GM12878 (cell line): ENCODE data around the gene ZNF44. TPM values are rescaled to one million over a fixed set of nuclear protein-coding genes. Genes with fewer than 3 reads are reported as not detected.

Experiments
- ASH2L ChIP-seq: fragments of 300-600, 200-600 bp; sonication (generic); IDR thresholded peaks from 2 replicates; pipeline ENCODE4 v1.6.1; 2017; ENCODE audit warnings: low read depth, mild to moderate bottlenecking, borderline replicate concordance
- CBX3 ChIP-seq: fragments of 200-600 bp; sonication (generic); IDR thresholded peaks from 2 replicates; pipeline ENCODE4 v1.6.1; 2016; ENCODE audit warnings: low read depth, borderline replicate concordance
- CBX5 ChIP-seq: sonication (generic); IDR thresholded peaks from 2 replicates; pipeline ENCODE4 v1.6.1; 2016; ENCODE audit warnings: low read depth, moderate library complexity, mild to moderate bottlenecking, inconsistent platforms
- IKZF2 ChIP-seq, 2 experiments: fragments of 450-650 bp; IDR thresholded peaks; 2 replicates each; pipeline ENCODE4 v1.6.1; 2017; ENCODE audit warnings: mild to moderate bottlenecking in 2 of 2, moderate library complexity in 2 of 2
- MTA3 ChIP-seq: IDR thresholded peaks from 2 replicates; pipeline ENCODE4 v1.6.1; 2012; ENCODE audit warnings: low read length, inconsistent platforms, borderline replicate concordance
- RAD51 ChIP-seq: fragments of 450-650 bp; IDR thresholded peaks from 2 replicates; pipeline ENCODE4 v1.6.1; 2016; ENCODE audit warnings: moderate library complexity, mild to moderate bottlenecking, inconsistent platforms
- SMARCA5 ChIP-seq: fragments of 450-650 bp; IDR thresholded peaks from 2 replicates; pipeline ENCODE4 v1.6.1; 2017; ENCODE audit warnings: mild to moderate bottlenecking
- SPI1 ChIP-seq: IDR thresholded peaks from 2 replicates; pipeline ENCODE4 v1.6.1; 2011; ENCODE audit warnings: low read depth, mild to moderate bottlenecking, low read length, moderate library complexity, borderline replicate concordance; ENCODE audit not compliant: insufficient read depth
- ZNF217 ChIP-seq: fragments of 450-650 bp; IDR thresholded peaks from 2 replicates; pipeline ENCODE4 v1.6.1; 2017; ENCODE audit warnings: antibody characterized with exemption, mild to moderate bottlenecking
- polyA plus RNA-seq, 11 experiments: library from polyadenylated mRNA; depleted of rRNA in 4 of 11; unstranded in 6 of 11; stranded (reverse) in 5 of 11; fragments of >200 nt; fragmentation: Nextera tagmentation in 4 of 11; fragmentation: Illumina TruSeq in 1 of 11; extraction: Ambion mirVana in 4 of 11; extraction: Trizol in 1 of 11; gene quantifications; 1 replicate in 1 of 11; 2 replicates in 10 of 11; pipeline versions ENCODE4 v1.2.1 to v1.2.3, GENCODE V29; 2011 to 2016; ENCODE audit warnings: inconsistent platforms in 2 of 11, missing spikeins in 2 of 11, low read depth in 1 of 11
- total RNA-seq, 4 experiments: library from RNA; depleted of rRNA in 3 of 4; stranded (reverse); fragments of >200 nt in 3 of 4; fragmentation: Illumina TruSeq in 1 of 4; extraction: Trizol in 1 of 4; gene quantifications; 2 replicates each; pipeline versions ENCODE4 v1.2.1 to v1.2.3, GENCODE V29; 2013 to 2021
- TF ChIP-seq, protein P1 (sequence below): fragments of 450-650 bp; IDR thresholded peaks from 2 replicates; pipeline ENCODE4 v1.6.1; 2017; ENCODE audit warnings: antibody characterized with exemption, mild to moderate bottlenecking, moderate library complexity
- TF ChIP-seq, protein P2 (sequence below): IDR thresholded peaks from 2 replicates; pipeline ENCODE4 v1.6.1; 2012; ENCODE audit warnings: low read depth, low read length, improper control_type of control experiment
- TF ChIP-seq, protein P3 (sequence below): fragments of 450-650 bp; IDR thresholded peaks from 2 replicates; pipeline ENCODE4 v1.6.1; 2017; ENCODE audit warnings: mild to moderate bottlenecking, moderate library complexity
- TF ChIP-seq, protein P4 (sequence below): IDR thresholded peaks from 2 replicates; pipeline ENCODE4 v1.6.1; 2011; ENCODE audit warnings: low read depth, mild to moderate bottlenecking, low read length, moderate library complexity, borderline replicate concordance; ENCODE audit errors: extremely low read depth
- TF ChIP-seq, protein P5 (sequence below): IDR thresholded peaks from 2 replicates; pipeline ENCODE4 v1.6.1; 2012; ENCODE audit warnings: mild to moderate bottlenecking, low read depth, low read length

ZNF44 gene
- total and polyA plus RNA-seq, 10 of the 15 experiments (the other 5 are each of a cell fraction or from before 2014, with no cell fraction given) = 3.7 to 11.3 (median 5.4) TPM

DNA sequence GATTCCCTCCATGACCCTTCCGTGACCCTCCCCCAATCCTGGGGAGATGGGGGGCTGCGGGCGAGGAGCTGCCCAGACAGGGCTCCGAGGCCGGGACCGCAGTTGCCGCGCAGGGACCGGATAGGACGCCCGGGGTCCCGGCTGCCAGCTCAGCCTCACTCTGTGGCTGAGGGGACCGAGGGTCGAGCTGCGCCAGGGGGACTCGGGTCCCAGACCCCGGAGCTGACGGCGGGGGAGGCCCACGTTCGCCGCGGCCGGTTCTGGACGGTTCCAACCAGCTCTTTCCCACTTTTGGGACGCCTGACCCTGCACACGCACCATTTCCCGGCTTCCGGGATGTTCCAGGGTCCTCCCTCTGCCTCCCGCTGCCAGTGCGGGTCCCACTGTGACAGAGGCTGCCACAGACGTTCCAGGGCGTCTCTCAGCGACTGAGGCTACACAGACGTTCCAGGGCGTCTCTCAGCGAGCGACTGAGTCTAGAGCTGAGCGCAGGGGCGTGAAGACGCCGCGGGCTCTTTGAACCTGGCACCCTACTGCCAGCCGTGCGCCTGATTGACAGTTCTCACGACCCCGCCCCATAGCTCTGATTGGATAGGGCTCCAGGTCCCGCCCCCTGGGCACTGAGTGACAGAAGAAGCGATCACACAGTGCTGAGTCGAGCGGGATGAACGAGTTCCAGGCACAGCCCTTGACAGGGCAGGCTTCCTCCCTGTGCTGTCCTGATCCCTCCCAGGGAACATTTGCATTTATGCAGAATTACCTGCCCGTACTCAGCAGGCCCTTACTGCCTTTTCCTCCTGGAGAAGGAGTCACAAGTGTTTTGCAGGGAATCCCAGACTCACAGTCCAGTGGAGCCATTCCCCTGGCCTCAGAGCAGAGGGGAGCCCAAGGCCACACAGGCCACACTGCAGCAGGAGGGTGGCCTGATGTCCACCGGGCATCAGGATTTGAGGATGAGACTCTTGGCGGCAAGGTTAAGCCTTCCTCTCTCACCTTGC, 38.8 kb upstream of the ZNF44 start, which contains the start of gene ZNF563 (continued):
- TF ChIP-seq, protein P1, sequence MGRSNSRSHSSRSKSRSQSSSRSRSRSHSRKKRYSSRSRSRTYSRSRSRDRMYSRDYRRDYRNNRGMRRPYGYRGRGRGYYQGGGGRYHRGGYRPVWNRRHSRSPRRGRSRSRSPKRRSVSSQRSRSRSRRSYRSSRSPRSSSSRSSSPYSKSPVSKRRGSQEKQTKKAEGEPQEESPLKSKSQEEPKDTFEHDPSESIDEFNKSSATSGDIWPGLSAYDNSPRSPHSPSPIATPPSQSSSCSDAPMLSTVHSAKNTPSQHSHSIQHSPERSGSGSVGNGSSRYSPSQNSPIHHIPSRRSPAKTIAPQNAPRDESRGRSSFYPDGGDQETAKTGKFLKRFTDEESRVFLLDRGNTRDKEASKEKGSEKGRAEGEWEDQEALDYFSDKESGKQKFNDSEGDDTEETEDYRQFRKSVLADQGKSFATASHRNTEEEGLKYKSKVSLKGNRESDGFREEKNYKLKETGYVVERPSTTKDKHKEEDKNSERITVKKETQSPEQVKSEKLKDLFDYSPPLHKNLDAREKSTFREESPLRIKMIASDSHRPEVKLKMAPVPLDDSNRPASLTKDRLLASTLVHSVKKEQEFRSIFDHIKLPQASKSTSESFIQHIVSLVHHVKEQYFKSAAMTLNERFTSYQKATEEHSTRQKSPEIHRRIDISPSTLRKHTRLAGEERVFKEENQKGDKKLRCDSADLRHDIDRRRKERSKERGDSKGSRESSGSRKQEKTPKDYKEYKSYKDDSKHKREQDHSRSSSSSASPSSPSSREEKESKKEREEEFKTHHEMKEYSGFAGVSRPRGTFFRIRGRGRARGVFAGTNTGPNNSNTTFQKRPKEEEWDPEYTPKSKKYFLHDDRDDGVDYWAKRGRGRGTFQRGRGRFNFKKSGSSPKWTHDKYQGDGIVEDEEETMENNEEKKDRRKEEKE = no peak
- TF ChIP-seq MTA3 = no peak
- no peak for TF ChIP-seq SMARCA5
- TF ChIP-seq RAD51 = no peak
- TF ChIP-seq ASH2L = no peak
- TF ChIP-seq, protein P2, sequence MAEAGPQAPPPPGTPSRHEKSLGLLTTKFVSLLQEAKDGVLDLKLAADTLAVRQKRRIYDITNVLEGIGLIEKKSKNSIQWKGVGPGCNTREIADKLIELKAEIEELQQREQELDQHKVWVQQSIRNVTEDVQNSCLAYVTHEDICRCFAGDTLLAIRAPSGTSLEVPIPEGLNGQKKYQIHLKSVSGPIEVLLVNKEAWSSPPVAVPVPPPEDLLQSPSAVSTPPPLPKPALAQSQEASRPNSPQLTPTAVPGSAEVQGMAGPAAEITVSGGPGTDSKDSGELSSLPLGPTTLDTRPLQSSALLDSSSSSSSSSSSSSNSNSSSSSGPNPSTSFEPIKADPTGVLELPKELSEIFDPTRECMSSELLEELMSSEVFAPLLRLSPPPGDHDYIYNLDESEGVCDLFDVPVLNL = peak; percentile 87
- TF ChIP-seq, protein P3, sequence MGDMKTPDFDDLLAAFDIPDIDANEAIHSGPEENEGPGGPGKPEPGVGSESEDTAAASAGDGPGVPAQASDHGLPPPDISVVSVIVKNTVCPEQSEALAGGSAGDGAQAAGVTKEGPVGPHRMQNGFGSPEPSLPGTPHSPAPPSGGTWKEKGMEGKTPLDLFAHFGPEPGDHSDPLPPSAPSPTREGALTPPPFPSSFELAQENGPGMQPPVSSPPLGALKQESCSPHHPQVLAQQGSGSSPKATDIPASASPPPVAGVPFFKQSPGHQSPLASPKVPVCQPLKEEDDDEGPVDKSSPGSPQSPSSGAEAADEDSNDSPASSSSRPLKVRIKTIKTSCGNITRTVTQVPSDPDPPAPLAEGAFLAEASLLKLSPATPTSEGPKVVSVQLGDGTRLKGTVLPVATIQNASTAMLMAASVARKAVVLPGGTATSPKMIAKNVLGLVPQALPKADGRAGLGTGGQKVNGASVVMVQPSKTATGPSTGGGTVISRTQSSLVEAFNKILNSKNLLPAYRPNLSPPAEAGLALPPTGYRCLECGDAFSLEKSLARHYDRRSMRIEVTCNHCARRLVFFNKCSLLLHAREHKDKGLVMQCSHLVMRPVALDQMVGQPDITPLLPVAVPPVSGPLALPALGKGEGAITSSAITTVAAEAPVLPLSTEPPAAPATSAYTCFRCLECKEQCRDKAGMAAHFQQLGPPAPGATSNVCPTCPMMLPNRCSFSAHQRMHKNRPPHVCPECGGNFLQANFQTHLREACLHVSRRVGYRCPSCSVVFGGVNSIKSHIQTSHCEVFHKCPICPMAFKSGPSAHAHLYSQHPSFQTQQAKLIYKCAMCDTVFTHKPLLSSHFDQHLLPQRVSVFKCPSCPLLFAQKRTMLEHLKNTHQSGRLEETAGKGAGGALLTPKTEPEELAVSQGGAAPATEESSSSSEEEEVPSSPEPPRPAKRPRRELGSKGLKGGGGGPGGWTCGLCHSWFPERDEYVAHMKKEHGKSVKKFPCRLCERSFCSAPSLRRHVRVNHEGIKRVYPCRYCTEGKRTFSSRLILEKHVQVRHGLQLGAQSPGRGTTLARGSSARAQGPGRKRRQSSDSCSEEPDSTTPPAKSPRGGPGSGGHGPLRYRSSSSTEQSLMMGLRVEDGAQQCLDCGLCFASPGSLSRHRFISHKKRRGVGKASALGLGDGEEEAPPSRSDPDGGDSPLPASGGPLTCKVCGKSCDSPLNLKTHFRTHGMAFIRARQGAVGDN = no peak; the same call in 1 of the 2 replicates
- no peak for TF ChIP-seq CBX3
- no peak for TF ChIP-seq CBX5
- TF ChIP-seq, protein P4, sequence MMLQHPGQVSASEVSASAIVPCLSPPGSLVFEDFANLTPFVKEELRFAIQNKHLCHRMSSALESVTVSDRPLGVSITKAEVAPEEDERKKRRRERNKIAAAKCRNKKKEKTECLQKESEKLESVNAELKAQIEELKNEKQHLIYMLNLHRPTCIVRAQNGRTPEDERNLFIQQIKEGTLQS = no peak
- no peak for TF ChIP-seq ZNF217
- TF ChIP-seq, protein P5, sequence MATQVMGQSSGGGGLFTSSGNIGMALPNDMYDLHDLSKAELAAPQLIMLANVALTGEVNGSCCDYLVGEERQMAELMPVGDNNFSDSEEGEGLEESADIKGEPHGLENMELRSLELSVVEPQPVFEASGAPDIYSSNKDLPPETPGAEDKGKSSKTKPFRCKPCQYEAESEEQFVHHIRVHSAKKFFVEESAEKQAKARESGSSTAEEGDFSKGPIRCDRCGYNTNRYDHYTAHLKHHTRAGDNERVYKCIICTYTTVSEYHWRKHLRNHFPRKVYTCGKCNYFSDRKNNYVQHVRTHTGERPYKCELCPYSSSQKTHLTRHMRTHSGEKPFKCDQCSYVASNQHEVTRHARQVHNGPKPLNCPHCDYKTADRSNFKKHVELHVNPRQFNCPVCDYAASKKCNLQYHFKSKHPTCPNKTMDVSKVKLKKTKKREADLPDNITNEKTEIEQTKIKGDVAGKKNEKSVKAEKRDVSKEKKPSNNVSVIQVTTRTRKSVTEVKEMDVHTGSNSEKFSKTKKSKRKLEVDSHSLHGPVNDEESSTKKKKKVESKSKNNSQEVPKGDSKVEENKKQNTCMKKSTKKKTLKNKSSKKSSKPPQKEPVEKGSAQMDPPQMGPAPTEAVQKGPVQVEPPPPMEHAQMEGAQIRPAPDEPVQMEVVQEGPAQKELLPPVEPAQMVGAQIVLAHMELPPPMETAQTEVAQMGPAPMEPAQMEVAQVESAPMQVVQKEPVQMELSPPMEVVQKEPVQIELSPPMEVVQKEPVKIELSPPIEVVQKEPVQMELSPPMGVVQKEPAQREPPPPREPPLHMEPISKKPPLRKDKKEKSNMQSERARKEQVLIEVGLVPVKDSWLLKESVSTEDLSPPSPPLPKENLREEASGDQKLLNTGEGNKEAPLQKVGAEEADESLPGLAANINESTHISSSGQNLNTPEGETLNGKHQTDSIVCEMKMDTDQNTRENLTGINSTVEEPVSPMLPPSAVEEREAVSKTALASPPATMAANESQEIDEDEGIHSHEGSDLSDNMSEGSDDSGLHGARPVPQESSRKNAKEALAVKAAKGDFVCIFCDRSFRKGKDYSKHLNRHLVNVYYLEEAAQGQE = 0 out of 2 replicates have a peak, but pooled peaks have one; percentile 23
- TF ChIP-seq SPI1 = peak; percentile 18; the same call in 1 of the 2 replicates
- peak; percentile 46 to 64; a peak in 2 of 4 replicates for TF ChIP-seq IKZF2 (IDR thresholded peaks at IDR 0.05)
